22Rv1 (cell line): Measurements from ENCODE around the gene ARFGAP3.

Experiments used
- H3K27ac ChIP-seq: fragments of 450-650 bp; 2 replicates; pipeline ENCODE4 v1.5.1; 2017
- ZFX ChIP-seq: fragments of 450-650 bp; IDR thresholded peaks from 2 replicates; pipeline ENCODE4 v1.6.1; 2017; ENCODE audit warnings: antibody characterized with exemption, borderline replicate concordance
- TF ChIP-seq, protein P1 (sequence below): fragments of 450-650 bp; IDR thresholded peaks from 2 replicates; pipeline ENCODE4 v1.5.1; 2017; ENCODE audit warnings: mild to moderate bottlenecking

The ARFGAP3 gene

GRCh38 chr22:42821386-42821785, 35.7 kb downstream of the ARFGAP3 start:
- no peak overlapping the region for H3K27ac ChIP-seq
- no peak for TF ChIP-seq ZFX
- TF ChIP-seq, protein P1, sequence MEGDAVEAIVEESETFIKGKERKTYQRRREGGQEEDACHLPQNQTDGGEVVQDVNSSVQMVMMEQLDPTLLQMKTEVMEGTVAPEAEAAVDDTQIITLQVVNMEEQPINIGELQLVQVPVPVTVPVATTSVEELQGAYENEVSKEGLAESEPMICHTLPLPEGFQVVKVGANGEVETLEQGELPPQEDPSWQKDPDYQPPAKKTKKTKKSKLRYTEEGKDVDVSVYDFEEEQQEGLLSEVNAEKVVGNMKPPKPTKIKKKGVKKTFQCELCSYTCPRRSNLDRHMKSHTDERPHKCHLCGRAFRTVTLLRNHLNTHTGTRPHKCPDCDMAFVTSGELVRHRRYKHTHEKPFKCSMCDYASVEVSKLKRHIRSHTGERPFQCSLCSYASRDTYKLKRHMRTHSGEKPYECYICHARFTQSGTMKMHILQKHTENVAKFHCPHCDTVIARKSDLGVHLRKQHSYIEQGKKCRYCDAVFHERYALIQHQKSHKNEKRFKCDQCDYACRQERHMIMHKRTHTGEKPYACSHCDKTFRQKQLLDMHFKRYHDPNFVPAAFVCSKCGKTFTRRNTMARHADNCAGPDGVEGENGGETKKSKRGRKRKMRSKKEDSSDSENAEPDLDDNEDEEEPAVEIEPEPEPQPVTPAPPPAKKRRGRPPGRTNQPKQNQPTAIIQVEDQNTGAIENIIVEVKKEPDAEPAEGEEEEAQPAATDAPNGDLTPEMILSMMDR = no peak

- H3K27ac ChIP-seq = peak overlapping the region; percentile 58
- TF ChIP-seq, protein P1 = peak; percentile 83
- TF ChIP-seq ZFX = no peak
Measured at GRCh38 chr22:42820045-42820763, 36.9 kb downstream of the ARFGAP3 start.

DNA sequence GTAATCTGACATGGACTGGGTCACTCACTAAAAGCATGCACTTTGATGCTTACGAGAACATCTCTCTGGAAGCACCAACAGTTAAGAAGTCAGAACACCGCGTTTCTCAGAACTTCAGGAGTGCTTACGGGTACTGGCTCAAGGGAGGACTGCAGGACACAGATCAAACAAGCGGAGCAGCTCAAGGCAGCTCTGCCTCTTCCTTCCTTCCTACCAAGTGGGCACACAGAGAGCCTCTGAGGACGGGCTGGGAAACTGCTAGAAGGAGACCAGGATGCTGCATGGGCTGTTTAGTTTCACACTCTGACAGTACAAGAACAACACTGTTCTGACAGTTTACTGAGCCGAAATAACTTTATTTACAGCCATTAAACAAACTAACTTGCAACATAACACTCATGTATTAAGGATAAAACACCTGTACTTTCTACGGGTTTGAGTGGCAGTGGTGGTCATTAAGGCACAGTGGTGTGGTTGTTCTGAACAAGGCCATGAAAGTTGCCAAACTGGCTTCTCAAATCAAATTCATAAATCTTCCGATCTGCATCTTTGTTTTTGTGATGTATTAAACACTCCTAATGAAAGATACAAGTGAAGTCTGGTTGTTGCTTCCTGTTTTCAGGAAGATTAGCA, 37.5 kb downstream of the ARFGAP3 start:
- TF ChIP-seq, protein P1 = no peak
- no peak for TF ChIP-seq ZFX
- H3K27ac ChIP-seq = peak overlapping the region; percentile 58

GRCh38 chr22:42817556-42817955, 39.5 kb downstream of the ARFGAP3 start:
- no peak overlapping the region for H3K27ac ChIP-seq
- TF ChIP-seq ZFX = no peak
- TF ChIP-seq, protein P1 = no peak

GRCh38 chr22:42816336-42816735, 40.7 kb downstream of the ARFGAP3 start:
- TF ChIP-seq, protein P1 = no peak
- no peak for TF ChIP-seq ZFX
- 0 out of 2 replicates have a peak overlapping the region, but pooled peaks have one; percentile 4 for H3K27ac ChIP-seq

DNA sequence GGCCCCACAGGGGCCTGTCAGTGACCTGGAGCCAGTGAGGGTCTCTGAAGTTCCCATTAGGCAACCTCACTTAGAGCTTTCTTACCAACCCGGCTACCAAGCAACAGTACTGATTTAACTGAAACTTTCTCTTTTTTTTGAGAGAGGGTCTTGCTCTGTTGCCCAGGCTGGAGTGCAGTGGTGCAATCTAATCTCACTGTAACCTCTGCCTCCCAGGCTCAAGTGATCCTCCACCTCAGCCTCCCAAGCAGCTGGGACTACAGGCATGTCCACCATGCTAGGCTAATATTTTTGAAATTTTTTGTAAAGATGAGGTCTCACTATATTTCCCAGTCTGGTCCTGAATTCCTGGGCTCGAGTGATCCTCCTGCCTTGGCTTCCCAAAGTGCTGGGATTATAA, 42.5 kb downstream of the ARFGAP3 start:
- peak overlapping the region; percentile 28 for H3K27ac ChIP-seq
- TF ChIP-seq, protein P1 = no peak
- TF ChIP-seq ZFX = no peak

DNA sequence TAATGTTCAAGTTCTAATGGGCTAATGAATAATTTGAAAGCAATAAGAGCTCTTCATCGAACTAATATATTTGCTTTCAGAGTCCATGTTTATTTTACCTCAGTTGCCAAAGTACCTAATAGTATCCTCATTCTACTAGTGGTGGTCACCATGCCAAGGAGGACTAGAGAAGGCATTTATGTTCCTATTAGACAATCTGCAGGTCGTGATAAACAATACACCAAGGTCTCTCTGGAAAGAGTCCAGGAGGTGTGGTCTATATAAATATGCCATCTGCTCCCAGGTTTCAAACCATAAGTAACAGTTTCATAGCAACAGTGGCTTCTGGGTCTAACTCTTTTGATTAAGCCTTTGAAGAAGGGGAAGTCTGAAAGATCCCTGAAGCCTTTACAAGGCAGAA, 42.9 kb downstream of the ARFGAP3 start:
- H3K27ac ChIP-seq = peak overlapping the region; percentile 28
- TF ChIP-seq, protein P1 = no peak
- no peak for TF ChIP-seq ZFX
